ENCODE measurements around the gene ATG13. TPM values are rescaled to one million over a fixed set of nuclear protein-coding genes. Genes with fewer than 3 reads are reported as not detected.
A peak's percentile ranks its signal among the peaks of the same experiment; 100 is the strongest.

The ATG13 gene
- total RNA-seq, 2 donors from 2014 or later = 110 to 129 TPM

- H3K4me3 Mint-ChIP-seq = peak overlapping the region; percentile 96
- H3K27ac Mint-ChIP-seq = peak overlapping the region; percentile 97
- H3K9me3 ChIP-seq (ENCODE audit: control insufficient read depth, low read length, poor library complexity, severe bottlenecking) = no peaks in the 10 kb centered on the region
- H3K27me3 Mint-ChIP-seq = no peaks in the 10 kb centered on the region
- peaks cover 31% of the 10 kb centered on the region for H3K4me1 Mint-ChIP-seq
- ATAC-seq (peak; percentile 43), DNase-seq (no peak)
- no peaks in the 10 kb centered on the region for H3K36me3 Mint-ChIP-seq (ENCODE audit: low read depth)
Measured at GRCh38 chr11:46616551-46617133, 711 bp upstream of the ATG13 start.

- H3K36me3 Mint-ChIP-seq (ENCODE audit: low read depth) = no peaks in the 10 kb centered on the region
- peaks cover 32% of the 10 kb centered on the region for H3K4me1 Mint-ChIP-seq
- no peak for DNase-seq
- ATAC-seq = no peak
- H3K27ac Mint-ChIP-seq = peak overlapping the region; percentile 97
- H3K27me3 Mint-ChIP-seq = no peaks in the 10 kb centered on the region
- no peaks in the 10 kb centered on the region for H3K9me3 ChIP-seq (ENCODE audit: control insufficient read depth, low read length, poor library complexity, severe bottlenecking)
- H3K4me3 Mint-ChIP-seq = peak overlapping the region; percentile 96
Measured at GRCh38 chr11:46617972-46618314, 590 bp downstream of the ATG13 start.

- H3K9me3 ChIP-seq (ENCODE audit: control insufficient read depth, low read length, poor library complexity, severe bottlenecking) = no peaks in the 10 kb centered on the region
- Mint-ChIP-seq H3K36me3 (ENCODE audit: low read depth) (no peaks in the 10 kb centered on the region), H3K4me1 (peaks cover 32% of the 10 kb centered on the region), H3K4me3 (peak overlapping the region; percentile 96), H3K27me3 (no peaks in the 10 kb centered on the region), H3K27ac (peak overlapping the region; percentile 97)
- ATAC-seq (no peak), DNase-seq (no peak)
Measured at GRCh38 chr11:46618837-46619236, 1.5 kb downstream of the ATG13 start.

- Mint-ChIP-seq H3K27ac (peak overlapping the region; percentile 14), H3K4me1 (peaks cover 22% of the 10 kb centered on the region), H3K36me3 (ENCODE audit: low read depth) (peaks cover 3% of the 10 kb centered on the region), H3K27me3 (no peaks in the 10 kb centered on the region), H3K4me3 (no peak overlapping the region)
- H3K9me3 ChIP-seq (ENCODE audit: control insufficient read depth, low read length, poor library complexity, severe bottlenecking) = no peaks in the 10 kb centered on the region
- no peak for DNase-seq
- no peak for ATAC-seq
Measured at GRCh38 chr11:46625406-46625805, 8.1 kb downstream of the ATG13 start.

GRCh38 chr11:46628961-46629360 lies 11.6 kb downstream of the ATG13 start:
- DNase-seq (no peak), ATAC-seq (no peak)
- Mint-ChIP-seq H3K4me3 (no peak overlapping the region), H3K4me1 (peaks cover 16% of the 10 kb centered on the region), H3K27ac (no peak overlapping the region), H3K27me3 (no peaks in the 10 kb centered on the region), H3K36me3 (ENCODE audit: low read depth) (peaks cover 5% of the 10 kb centered on the region)
- H3K9me3 ChIP-seq (ENCODE audit: control insufficient read depth, low read length, poor library complexity, severe bottlenecking) = no peaks in the 10 kb centered on the region

GRCh38 chr11:46630237-46630636 lies 12.9 kb downstream of the ATG13 start:
- Mint-ChIP-seq H3K27me3 (no peaks in the 10 kb centered on the region), H3K4me1 (peaks cover 13% of the 10 kb centered on the region), H3K36me3 (ENCODE audit: low read depth) (peaks cover 5% of the 10 kb centered on the region), H3K27ac (no peak overlapping the region), H3K4me3 (no peak overlapping the region)
- ATAC-seq (no peak), DNase-seq (no peak)
- H3K9me3 ChIP-seq (ENCODE audit: control insufficient read depth, low read length, poor library complexity, severe bottlenecking) = no peaks in the 10 kb centered on the region

- no peak overlapping the region for H3K27ac Mint-ChIP-seq
- DNase-seq (no peak), ATAC-seq (no peak)
- no peak overlapping the region for H3K4me3 Mint-ChIP-seq
- H3K4me1 Mint-ChIP-seq = peaks cover 12% of the 10 kb centered on the region
- H3K36me3 Mint-ChIP-seq (ENCODE audit: low read depth) = peaks cover 2% of the 10 kb centered on the region
- H3K27me3 Mint-ChIP-seq = no peaks in the 10 kb centered on the region
- H3K9me3 ChIP-seq (ENCODE audit: control insufficient read depth, low read length, poor library complexity, severe bottlenecking) = no peaks in the 10 kb centered on the region
Measured at GRCh38 chr11:46631676-46632075, 14.3 kb downstream of the ATG13 start.

GRCh38 chr11:46632502-46632901 lies 15.1 kb downstream of the ATG13 start:
- Mint-ChIP-seq H3K27me3 (no peaks in the 10 kb centered on the region), H3K4me3 (no peak overlapping the region), H3K4me1 (peaks cover 12% of the 10 kb centered on the region), H3K27ac (no peak overlapping the region), H3K36me3 (ENCODE audit: low read depth) (peaks cover 2% of the 10 kb centered on the region)
- no peaks in the 10 kb centered on the region for H3K9me3 ChIP-seq (ENCODE audit: control insufficient read depth, low read length, poor library complexity, severe bottlenecking)
- no peak for DNase-seq
- ATAC-seq = no peak

- peaks cover 5% of the 10 kb centered on the region for H3K36me3 Mint-ChIP-seq (ENCODE audit: low read depth)
- no peaks in the 10 kb centered on the region for H3K27me3 Mint-ChIP-seq
Measured at GRCh38 chr11:46633291-46634217, 16.2 kb downstream of the ATG13 start.

GRCh38 chr11:46635557-46636139 lies 18.3 kb downstream of the ATG13 start:
- H3K27ac Mint-ChIP-seq = no peak overlapping the region
- ATAC-seq (no peak), DNase-seq (no peak)
- no peak overlapping the region for H3K4me3 Mint-ChIP-seq
- no peaks in the 10 kb centered on the region for H3K9me3 ChIP-seq (ENCODE audit: control insufficient read depth, low read length, poor library complexity, severe bottlenecking)
- peaks cover 15% of the 10 kb centered on the region for H3K4me1 Mint-ChIP-seq
- H3K27me3 Mint-ChIP-seq = no peaks in the 10 kb centered on the region
- H3K36me3 Mint-ChIP-seq (ENCODE audit: low read depth) = peaks cover 5% of the 10 kb centered on the region

More at GRCh38 chr11:46633291-46634217, 16.2 kb downstream of the ATG13 start:
- no peaks in the 10 kb centered on the region for H3K9me3 ChIP-seq (ENCODE audit: control insufficient read depth, low read length, poor library complexity, severe bottlenecking)
- DNase-seq = no peak
- ATAC-seq = no peak
- Mint-ChIP-seq H3K4me3 (no peak overlapping the region), H3K4me1 (peaks cover 14% of the 10 kb centered on the region), H3K27ac (no peak overlapping the region)

GRCh38 chr11:46637546-46637945 lies 20.2 kb downstream of the ATG13 start:
- peaks cover 17% of the 10 kb centered on the region for H3K4me1 Mint-ChIP-seq
- no peak for ATAC-seq
- H3K27ac Mint-ChIP-seq = no peak overlapping the region
- H3K36me3 Mint-ChIP-seq (ENCODE audit: low read depth) = peaks cover 7% of the 10 kb centered on the region
- H3K27me3 Mint-ChIP-seq = no peaks in the 10 kb centered on the region
- no peaks in the 10 kb centered on the region for H3K9me3 ChIP-seq (ENCODE audit: control insufficient read depth, low read length, poor library complexity, severe bottlenecking)
- DNase-seq = no peak
- no peak overlapping the region for H3K4me3 Mint-ChIP-seq

- Mint-ChIP-seq H3K36me3 (ENCODE audit: low read depth) (peaks cover 8% of the 10 kb centered on the region), H3K27ac (no peak overlapping the region), H3K4me1 (peaks cover 17% of the 10 kb centered on the region), H3K27me3 (no peaks in the 10 kb centered on the region), H3K4me3 (no peak overlapping the region)
- no peaks in the 10 kb centered on the region for H3K9me3 ChIP-seq (ENCODE audit: control insufficient read depth, low read length, poor library complexity, severe bottlenecking)
- DNase-seq = no peak
- ATAC-seq = no peak
Measured at GRCh38 chr11:46639197-46639839, 22.0 kb downstream of the ATG13 start.

Data from T-helper 17 cell (primary cell).